ENCODE measurements around the gene VCAN. TPM values are rescaled to one million over a fixed set of nuclear protein-coding genes. Genes with fewer than 3 reads are reported as not detected.

VCAN gene
- total and polyA plus RNA-seq, 2 of the 8 experiments (the other 6 are each of a cell fraction or from before 2014, with no cell fraction given) = 146 to 404 TPM

- TF ChIP-seq ASH2L (IDR thresholded peaks at IDR 0.05; ENCODE audit: low read length) = no peak
Observed at GRCh38 chr5:83562791-83563557, 91.4 kb downstream of the VCAN start (continued).

Measured in H1 (cell line).